Muscle of back (tissue), 11 donors: Measurements from ENCODE around the gene NGEF. TPM values are rescaled to one million over a fixed set of nuclear protein-coding genes. Genes with fewer than 3 reads are reported as not detected.

Experiments
- DNase-seq, 3 donors: peaks; one replicate each; pipeline versions ENCODE4 v3.0.0 to v3.0.0-alpha.2; 2013
- polyA plus RNA-seq, 10 donors: library from polyadenylated mRNA; unstranded; fragments of 120-200 nt; gene quantifications; one replicate each; pipeline ENCODE4 v1.2.1, GENCODE V29; 2013; ENCODE audit not compliant: insufficient read length in 10 of 10

NGEF gene
- polyA plus RNA-seq, 10 donors = 1.2 to 5.1 (median 2.0) TPM

- DNase-seq = no peak
These were observed 126.9 kb downstream of the NGEF start for GRCh38 chr2:232886176-232886575.

DNA sequence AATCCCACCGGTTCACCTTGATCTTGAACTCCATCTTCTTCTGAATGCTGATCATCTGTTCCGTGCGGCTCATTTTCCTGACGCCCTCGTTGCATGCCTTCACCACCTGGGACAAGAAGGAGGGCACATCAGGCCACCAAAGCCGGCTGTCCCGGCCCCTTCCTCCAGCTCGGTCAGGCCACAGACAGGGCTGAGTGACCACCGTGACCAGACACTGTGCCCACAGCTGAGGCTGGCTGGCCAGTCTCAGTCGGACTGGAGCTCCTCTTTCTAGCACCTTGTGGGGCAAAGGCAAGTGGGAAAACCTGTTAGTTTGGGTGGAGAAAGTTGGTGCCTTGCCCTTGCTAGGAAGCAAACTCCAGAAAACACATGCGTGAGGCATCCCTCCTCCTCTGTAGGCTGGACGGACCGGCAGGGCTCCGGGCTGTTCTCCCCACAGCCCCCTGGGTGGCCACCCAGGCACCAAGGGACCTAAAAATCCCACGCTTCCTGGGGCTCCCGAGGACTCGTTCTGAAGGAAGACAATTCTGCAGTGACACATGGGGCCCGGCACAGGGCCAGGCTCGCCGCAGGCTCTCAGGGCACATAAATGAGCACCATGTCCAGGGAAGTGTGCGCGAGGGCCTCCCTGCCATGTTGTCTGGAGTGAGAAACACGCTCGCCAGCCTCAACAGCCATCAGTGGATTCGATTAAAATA, 127.6 kb downstream of the NGEF start:
- DNase-seq = no peak

DNA sequence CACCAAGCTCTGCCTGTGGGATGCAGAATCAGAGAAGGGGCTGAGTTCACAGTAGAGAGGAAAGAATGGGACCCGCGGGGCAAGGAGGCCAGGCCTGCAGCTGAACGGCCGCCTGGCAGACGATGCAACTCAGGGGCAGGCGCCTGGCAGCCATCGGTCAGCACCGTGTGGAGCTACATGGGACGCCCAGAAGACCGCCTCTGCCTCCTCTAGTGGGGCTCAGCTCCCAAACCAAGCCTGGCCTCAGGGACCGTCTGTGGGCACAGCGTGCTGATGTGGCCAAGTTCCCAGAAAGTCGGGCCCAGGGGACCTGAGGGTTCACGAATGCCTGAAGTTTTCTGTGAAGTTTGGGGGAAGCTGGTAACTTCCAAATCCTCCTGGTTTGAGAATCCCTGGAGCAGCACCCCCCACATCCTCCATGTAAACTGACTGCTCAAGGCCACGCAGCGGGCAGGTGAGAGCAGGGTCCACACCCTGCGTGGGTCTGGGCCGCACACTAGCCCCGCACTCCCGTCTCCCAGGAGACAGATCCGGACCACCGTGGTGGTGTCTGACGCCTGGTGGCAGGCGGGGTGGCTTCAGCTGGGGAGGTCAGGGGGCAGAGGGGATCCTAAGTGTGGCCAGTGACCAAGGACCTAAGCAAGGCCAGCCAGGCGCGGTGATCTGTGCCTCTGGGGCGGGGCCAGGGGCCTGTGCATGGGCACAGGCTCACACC, 128.3 kb downstream of the NGEF start:
- no peak for DNase-seq

DNA sequence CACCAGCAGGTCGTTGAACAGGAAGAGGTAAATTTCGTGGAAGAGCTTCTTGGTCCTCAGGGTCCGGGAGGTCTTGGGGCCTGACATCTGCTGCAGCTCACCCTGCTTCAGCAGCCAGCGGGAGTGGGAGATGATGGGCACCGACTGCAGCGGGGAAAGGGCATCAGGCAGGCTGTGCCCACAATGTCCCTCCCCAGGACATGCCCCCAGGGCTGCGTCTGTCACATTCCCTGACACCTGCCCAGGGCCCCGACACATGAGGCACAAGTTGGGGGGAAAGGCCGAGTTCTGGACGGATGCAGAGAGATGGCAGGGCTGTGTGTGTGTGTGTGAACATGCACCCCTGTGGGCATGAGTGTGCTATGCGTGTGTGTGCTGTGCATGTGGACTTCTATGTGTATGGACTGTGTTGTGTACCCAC, 129.0 kb downstream of the NGEF start:
- DNase-seq = no peak

DNA sequence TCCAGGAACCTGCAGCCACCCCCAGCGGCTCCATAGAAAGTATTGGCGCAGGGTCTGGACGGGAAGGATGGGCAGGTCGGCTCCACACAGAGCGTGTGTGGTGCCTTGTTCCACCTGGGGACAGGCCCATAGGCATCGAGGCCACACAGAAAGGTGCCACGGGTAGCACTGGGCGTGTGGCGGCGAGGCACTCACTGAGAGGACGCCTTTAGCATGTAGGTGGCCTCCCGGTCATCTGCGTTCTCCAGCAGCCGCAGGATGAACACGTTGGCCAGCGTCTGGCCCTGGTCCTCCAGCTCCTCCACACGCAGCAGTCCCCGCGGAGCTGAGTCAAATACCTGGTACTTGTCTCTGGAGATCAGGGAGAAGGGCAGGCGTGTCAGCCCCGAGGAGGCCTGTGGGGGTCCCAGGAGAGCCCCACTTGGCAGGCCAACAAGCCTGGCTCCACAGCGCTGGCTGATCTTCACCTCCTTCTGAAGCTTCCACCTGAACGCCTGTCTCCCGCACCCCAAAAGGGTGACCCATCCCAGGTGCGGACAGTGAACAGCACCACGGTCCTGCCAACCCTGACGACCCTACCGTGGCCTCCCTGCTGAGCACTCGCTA, 129.8 kb downstream of the NGEF start:
- no peak for DNase-seq

GRCh38 chr2:232882505-232883115, 130.4 kb downstream of the NGEF start:
- no peak for DNase-seq

- no peak for DNase-seq
These were observed 131.0 kb downstream of the NGEF start for GRCh38 chr2:232882085-232882484.

GRCh38 chr2:232880764-232881351, 132.2 kb downstream of the NGEF start:
- DNase-seq = no peak

GRCh38 chr2:232879618-232880494, 133.2 kb downstream of the NGEF start:
- no peak for DNase-seq

GRCh38 chr2:232878855-232879617, 134.0 kb downstream of the NGEF start:
- no peak for DNase-seq

GRCh38 chr2:232877940-232878511, 135.0 kb downstream of the NGEF start:
- DNase-seq = no peak

DNA sequence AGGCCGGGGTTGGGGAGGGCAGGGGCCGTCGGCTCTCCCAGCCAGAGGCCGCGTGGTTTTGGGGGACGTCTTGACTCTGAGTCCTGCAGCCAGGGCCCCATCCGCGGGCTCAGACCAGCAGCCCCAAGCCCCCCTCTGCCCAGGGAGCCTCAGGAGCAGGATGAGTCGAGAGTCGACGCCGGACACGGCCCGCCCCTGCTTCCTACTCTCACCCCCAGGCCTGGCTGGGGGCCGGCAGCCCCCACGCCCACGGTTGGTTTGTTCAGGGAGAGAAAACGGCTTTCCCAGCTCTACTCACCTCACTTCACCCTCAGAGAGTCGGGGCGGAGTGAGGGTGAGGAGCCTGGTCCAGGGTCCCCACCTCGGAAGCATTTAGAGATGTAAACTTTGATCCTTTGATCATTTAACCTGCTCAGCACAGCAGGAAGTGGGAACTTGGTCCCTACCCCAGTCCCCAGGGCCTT, 136.0 kb downstream of the NGEF start:
- peak in 1 of 3 donors; percentile 28 for DNase-seq

DNA sequence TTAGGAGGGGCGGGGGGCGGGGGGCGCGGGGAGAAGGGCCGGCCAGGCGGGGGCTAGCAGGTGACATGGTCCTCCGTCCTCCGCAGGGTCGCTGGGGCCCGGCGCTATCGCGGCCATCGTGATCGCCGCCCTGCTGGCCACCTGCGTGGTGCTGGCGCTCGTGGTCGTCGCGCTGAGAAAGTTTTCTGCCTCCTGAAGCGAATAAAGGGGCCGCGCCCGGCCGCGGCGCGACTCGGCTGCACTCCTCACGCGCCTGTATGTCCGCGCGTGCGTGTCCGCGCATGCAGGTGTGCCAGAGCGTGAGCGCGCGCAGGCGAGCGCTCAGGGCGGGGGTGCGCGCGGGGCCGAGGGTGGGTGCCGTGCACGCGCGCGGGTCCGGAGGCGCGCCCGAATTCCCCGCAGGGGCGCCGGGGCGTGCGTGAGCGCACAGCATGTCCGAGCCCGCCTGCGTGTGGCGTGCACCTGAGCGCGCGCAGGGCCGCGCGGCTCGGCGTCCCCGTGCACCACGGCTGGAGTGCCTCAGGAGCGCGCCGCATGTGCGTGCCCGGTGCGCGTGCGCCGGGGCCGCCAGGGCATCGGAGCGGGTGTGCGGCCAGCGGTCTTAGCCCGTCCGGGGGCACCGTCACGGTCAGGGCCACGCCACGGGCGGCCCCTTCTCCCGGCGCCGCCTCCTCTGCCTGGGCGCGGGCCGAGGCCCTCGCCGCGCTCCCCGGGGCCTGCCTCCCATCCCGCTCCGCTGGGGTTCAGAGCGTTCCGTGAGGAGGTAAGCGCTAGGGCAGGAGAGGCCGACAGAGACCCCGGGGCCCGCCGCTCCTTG, 136.7 kb downstream of the NGEF start:
- DNase-seq = peak in 2 of 3 donors; percentile 29 to 47

DNA sequence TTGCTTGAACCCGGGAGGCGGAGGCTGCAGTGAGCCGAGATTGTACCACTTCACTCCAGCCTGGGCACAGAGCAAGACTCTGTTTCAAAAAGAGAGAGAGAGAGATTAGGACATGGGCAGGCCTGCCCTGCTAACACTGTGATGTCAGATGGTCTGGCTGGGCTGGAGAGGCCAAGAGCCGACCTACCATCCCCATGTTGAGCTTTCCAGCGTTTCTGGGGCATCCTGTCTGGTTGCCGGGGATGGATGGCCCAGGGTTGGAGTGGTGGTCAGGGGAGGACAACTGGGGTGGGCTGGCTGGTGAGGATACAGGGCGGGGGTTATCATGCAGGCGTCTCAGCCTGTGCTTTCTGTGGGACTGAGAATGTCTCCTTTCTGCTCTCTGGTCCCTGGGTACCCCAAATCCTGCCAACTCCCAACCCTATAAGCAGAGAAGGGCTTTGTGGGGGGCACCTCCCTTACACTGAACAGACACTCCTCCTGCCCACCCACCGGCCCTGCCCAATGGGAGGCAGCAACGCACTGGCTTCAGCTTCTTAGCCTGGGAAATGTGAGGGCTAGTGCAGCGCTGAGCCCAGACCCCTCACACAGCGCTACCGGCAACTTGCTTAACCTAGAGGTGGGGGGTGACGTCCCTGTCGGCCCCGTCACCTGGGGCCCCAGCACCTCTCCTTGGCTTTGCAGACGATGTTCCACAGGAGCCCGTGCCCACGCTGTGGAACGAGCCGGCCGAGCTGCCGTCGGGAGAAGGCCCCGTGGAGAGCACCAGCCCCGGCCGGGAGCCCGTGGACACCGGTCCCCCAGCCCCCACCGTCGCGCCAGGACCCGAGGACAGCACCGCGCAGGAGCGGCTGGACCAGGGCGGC, 137.6 kb downstream of the NGEF start:
- DNase-seq = no peak

GRCh38 chr2:232874677-232875223, 138.3 kb downstream of the NGEF start:
- DNase-seq = no peak

DNA sequence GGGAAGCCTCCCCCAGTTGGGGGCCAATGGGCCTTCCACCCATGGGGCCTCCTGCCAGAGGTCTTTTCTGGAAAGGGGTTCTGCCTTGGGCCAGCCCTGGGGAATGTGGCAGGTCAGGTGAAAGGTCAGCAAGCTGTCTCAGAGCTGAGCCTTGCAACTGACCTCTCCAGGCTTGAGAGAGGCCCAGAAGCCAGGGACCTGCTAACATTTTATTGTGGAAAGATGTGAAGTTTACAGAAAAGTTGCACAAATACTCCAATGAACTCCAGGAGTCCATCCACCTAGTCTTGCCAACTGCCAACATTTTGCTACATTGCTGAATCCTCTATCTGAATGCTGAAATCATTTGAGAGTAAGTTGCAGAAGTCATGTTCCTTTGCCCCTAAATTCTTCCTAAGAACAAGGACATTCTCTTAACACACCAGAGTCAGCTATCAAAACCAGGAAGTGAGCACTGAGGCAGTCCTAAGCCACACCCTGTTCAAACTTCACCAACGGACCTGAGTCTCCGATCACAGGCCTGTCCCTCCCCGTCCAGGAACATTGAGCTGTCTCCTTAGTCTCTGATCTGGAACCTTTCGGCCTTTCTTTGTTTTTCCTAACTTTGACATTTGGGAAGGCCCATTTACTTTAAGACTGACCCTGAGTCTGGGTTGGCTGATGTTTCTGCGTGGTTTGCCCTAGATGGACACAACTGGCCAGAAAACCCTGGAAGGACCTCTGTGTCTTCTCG, 139.0 kb downstream of the NGEF start:
- DNase-seq = no peak
